ENCODE results near the gene SLC35F3. TPM values are rescaled to one million over a fixed set of nuclear protein-coding genes. Genes with fewer than 3 reads are reported as not detected.

The SLC35F3 gene
- total RNA-seq, 1 donor from 2014 or later: not detected

GRCh38 chr1:234270093-234270492 lies 365.6 kb downstream of the SLC35F3 start:
- intact Hi-C loops (cut with micrococcal nuclease): no loop called here
- no peaks in the 10 kb centered on the region for H3K4me1 ChIP-seq
- H3K27me3 ChIP-seq (ENCODE audit: low read depth): peaks cover 37% of the 10 kb centered on the region
- TF ChIP-seq CTCF (IDR thresholded peaks at IDR 0.05; ENCODE audit: borderline replicate concordance): no peak
- no peaks in the 10 kb centered on the region for H3K9me3 ChIP-seq (replicated peaks)
- H3K4me3 ChIP-seq: no peak overlapping the region
- no peak for DNase-seq
- H3K36me3 ChIP-seq: no peaks in the 10 kb centered on the region
- H3K27ac ChIP-seq (replicated peaks): no peak overlapping the region

- H3K4me1 ChIP-seq: no peaks in the 10 kb centered on the region
- intact Hi-C loops (cut with micrococcal nuclease): no loop called here
- DNase-seq: no peak
- peaks cover 40% of the 10 kb centered on the region for H3K27me3 ChIP-seq (ENCODE audit: low read depth)
- no peak for TF ChIP-seq CTCF (IDR thresholded peaks at IDR 0.05; ENCODE audit: borderline replicate concordance)
- H3K36me3 ChIP-seq: no peaks in the 10 kb centered on the region
- H3K4me3 ChIP-seq: no peak overlapping the region
- no peak overlapping the region for H3K27ac ChIP-seq (replicated peaks)
- H3K9me3 ChIP-seq (replicated peaks): no peaks in the 10 kb centered on the region
These were observed 366.2 kb downstream of the SLC35F3 start for GRCh38 chr1:234270581-234271242.

GRCh38 chr1:234271243-234271606 lies 366.7 kb downstream of the SLC35F3 start:
- no peaks in the 10 kb centered on the region for H3K9me3 ChIP-seq (replicated peaks)
- no peaks in the 10 kb centered on the region for H3K4me1 ChIP-seq
- no peak overlapping the region for H3K27ac ChIP-seq (replicated peaks)
- intact Hi-C loops (cut with micrococcal nuclease): no loop called here
- H3K27me3 ChIP-seq (ENCODE audit: low read depth): peaks cover 41% of the 10 kb centered on the region
- no peak for DNase-seq
- TF ChIP-seq CTCF (IDR thresholded peaks at IDR 0.05; ENCODE audit: borderline replicate concordance): no peak
- H3K36me3 ChIP-seq: no peaks in the 10 kb centered on the region
- no peak overlapping the region for H3K4me3 ChIP-seq

- Histone ChIP-seq H3K4me3 (no peak overlapping the region), H3K36me3 (no peaks in the 10 kb centered on the region), H3K27ac (replicated peaks) (no peak overlapping the region), H3K4me1 (no peaks in the 10 kb centered on the region), H3K27me3 (ENCODE audit: low read depth) (peaks cover 57% of the 10 kb centered on the region), H3K9me3 (replicated peaks) (no peaks in the 10 kb centered on the region)
- intact Hi-C loops (cut with micrococcal nuclease): no loop called here
- TF ChIP-seq CTCF (IDR thresholded peaks at IDR 0.05; ENCODE audit: borderline replicate concordance): no peak
- DNase-seq: no peak
These were observed 368.3 kb downstream of the SLC35F3 start for GRCh38 chr1:234272656-234273312.

- intact Hi-C loops (cut with micrococcal nuclease): no loop called here
- Histone ChIP-seq H3K27me3 (ENCODE audit: low read depth) (peaks cover 62% of the 10 kb centered on the region), H3K4me1 (no peaks in the 10 kb centered on the region), H3K9me3 (replicated peaks) (no peaks in the 10 kb centered on the region), H3K4me3 (no peak overlapping the region), H3K27ac (replicated peaks) (no peak overlapping the region), H3K36me3 (no peaks in the 10 kb centered on the region)
- TF ChIP-seq CTCF (IDR thresholded peaks at IDR 0.05; ENCODE audit: borderline replicate concordance): no peak
- DNase-seq: no peak
These were observed 369.5 kb downstream of the SLC35F3 start for GRCh38 chr1:234273981-234274380.
